Effector CD8-positive, alpha-beta T cell (primary cell): ENCODE data around the gene GAS2.

ENCODE experiments used
- DNase-seq: peaks from one replicate; lab custom pipeline; 2025; lab: John Stamatoyannopoulos, UW

Gene GAS2

GRCh38 chr11:22728600-22729389 is 62.4 kb downstream of the GAS2 start:
- no peak for DNase-seq

DNA sequence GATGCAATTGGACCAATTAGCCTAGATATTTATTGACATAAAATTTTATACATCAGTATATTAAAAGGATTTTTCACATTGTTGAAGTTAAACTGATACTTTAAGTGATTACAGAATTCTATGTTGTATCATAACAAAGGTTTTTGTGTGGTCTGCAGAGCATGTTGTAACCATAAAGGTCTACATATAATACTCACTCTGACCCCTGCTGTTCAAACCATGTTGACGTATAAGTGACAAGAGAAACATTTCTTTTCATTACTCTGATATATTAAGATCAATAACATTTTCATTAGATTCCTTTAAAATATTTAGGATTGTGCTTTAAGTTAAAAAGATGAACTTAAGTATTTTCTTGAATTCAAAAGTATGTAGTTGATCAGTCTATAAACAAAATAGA is 63.9 kb downstream of the GAS2 start:
- no peak for DNase-seq

- DNase-seq = no peak
Observed at GRCh38 chr11:22732588-22732987, 66.2 kb downstream of the GAS2 start.

DNA sequence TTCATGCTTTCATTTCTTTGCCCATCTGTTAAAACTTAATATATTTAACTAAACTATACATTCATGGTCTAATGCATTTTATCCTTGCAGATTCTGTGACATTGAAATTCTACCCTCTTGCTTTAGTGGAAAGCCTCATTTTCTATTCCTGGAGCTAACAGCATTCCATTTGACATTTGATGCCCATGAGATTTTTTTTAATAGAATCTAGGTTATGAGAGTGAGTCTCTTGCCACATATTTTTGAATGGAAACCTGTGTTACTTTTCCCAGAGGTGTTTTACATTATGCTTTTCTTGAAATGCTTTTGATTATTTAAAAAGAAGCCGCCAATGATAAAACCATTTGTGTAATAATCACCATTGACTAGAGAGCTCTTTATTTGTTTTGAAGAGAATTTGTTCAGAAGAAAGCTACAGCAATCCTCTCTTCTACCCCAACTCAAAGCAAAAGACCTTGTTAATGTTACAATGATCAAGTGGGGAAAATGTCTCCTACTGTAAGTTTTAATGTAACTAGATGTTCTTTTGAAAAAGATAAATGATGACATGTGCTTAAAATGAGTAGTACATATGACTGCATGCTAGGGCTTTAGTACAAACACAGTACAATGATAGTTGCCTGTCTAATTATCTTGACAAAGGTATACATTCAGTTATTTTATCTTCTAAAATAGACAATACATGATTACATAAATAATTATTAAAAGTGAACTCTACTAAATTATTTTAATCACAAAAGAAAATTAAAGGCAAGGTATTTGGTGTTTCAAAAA is 67.3 kb downstream of the GAS2 start:
- DNase-seq = no peak

- no peak for DNase-seq
Observed at GRCh38 chr11:22734628-22735345, 68.4 kb downstream of the GAS2 start.

GRCh38 chr11:22742157-22742613 is 75.8 kb downstream of the GAS2 start:
- no peak for DNase-seq

DNA sequence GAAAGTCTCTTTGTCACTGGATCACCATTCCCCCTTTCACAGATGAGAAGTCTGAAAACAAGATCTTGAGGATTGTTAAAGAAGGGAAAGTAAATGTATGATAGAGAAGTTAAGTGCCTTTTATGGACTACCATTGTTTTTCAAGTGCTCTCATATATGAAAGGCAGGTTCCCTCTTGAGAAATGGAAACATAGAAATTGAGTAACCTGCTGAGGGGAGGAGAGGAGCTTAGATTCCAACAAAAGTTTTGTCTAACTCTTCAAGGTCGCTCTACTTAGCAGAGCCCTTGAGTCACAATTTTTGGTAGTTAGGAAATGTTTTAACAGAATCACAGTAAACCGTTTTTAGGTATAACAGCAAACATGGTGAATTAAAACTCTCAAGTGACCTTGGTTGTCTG is 83.1 kb downstream of the GAS2 start:
- DNase-seq = no peak

DNA sequence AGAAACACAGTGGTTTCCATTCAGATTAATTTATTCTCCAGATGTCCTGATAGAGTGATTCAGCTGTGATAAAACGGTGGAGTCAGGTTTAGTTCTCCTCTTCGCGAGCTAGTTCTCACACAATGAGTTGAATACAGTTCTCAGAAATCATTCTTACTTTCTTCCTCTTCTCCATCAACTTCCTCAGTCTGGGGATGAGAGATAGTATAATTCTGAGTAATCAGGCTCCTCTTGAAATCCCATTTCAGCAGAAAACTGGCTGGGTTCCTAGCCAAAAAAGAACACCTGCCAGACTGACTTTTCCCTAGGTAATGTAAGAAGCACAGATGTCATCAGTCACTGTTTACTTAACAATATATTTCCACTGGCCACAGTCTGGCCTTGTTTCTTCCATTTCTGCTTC is 86.5 kb downstream of the GAS2 start:
- no peak for DNase-seq

GRCh38 chr11:22753416-22753815 is 87.0 kb downstream of the GAS2 start:
- DNase-seq = no peak

- no peak for DNase-seq
Observed at GRCh38 chr11:22761066-22761465, 94.7 kb downstream of the GAS2 start.

- no peak for DNase-seq
Observed at GRCh38 chr11:22763166-22763565, 96.8 kb downstream of the GAS2 start.

DNA sequence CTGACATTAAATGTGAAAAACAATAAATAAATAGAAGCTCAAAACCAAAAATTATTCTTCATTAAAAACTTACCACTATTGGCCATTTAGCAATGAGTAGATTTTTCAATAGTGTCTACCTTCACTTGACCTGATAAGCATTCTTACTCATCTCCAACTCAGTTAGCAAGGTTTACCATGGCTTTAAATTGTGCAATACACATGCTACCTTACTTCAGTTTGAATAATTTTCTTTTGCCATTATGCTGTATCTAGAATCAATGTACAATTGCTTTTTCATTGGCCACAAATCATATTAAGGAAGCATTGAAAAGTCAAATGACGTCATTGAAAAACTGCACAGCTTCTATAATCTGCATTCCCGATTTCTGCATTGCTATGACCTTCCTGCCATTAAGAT is 98.3 kb downstream of the GAS2 start:
- no peak for DNase-seq

GRCh38 chr11:22768281-22768680 is 101.9 kb downstream of the GAS2 start:
- DNase-seq = no peak

- no peak for DNase-seq
Observed at GRCh38 chr11:22769081-22769480, 102.7 kb downstream of the GAS2 start.

GRCh38 chr11:22774716-22775115 is 108.3 kb downstream of the GAS2 start:
- no peak for DNase-seq

DNA sequence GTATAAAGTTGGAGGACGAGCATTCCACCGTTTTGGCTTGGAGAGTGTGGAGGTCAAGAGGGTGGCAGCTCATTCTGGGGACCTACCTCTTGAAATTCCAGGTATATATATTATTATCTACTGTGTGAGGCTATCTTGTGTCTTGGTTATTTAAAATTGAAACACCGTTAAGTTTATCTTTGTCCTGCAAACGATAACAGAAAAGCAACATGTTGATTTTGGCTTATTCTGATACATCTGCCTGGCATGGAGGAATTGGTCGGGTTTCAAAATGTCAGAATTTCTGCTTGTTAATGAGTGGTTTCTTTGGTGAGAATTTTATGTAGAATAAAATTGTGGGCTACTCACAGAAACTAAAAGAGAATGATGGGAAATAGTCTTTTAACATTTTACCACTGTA is 108.8 kb downstream of the GAS2 start:
- no peak for DNase-seq

DNA sequence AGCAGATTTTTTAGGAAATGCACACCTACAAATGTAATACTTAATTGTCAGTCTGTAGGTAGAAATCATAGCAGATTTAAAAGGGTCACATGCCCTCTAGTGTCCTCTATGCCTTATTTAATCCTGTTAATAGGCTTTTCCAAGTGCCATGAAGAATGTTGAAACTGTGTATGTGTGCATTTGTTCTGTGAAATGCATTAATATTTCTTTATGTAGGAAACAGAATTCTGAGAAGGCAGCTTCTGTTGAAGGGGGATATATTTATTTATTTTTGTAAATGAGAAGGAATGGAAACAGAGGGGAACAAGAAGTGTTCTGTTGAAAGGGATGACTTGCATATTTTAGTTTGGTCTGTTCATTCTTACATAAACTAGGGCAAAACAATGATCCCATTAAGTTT is 112.2 kb downstream of the GAS2 start:
- DNase-seq = no peak

GRCh38 chr11:22779850-22780249 is 113.4 kb downstream of the GAS2 start:
- DNase-seq = no peak

GRCh38 chr11:22780952-22781593 is 114.7 kb downstream of the GAS2 start:
- DNase-seq = no peak

DNA sequence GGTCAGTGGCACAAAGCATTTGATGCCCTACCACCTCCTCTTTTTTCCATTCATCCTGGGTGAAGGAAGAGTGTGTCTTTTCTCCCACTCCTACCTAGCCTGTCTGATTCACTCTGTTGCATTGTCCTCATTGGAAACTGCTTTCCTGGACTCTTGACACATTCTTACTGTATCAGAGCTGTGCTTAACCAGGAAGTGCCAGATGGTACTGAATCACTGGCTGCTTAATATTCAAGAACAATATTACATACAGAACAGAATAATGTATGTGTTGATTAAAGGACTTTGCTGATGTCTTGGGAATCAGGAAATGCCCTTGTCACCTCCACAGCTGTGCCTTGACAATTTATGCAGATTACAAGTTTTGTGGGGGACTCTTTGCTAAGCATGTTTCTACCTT is 118.8 kb downstream of the GAS2 start:
- no peak for DNase-seq

DNA sequence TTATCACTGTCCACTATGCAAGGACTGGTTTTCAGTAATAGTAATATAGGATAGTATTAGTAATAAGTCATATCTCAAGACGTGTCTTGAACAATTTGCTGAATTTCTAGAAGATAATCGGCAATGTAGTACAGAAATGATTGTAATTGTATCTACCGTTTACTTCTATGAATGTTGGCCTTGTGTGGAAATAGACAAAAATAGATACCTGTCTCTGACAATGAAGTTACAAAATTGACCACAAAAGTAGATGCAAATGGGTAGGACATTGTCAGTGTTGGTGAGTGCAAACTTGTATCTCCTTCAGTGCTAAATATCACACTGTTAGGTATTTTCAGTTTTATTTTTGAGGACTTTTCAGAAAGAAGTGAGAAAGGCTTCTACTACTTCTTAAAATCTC is 120.1 kb downstream of the GAS2 start:
- DNase-seq = no peak

DNA sequence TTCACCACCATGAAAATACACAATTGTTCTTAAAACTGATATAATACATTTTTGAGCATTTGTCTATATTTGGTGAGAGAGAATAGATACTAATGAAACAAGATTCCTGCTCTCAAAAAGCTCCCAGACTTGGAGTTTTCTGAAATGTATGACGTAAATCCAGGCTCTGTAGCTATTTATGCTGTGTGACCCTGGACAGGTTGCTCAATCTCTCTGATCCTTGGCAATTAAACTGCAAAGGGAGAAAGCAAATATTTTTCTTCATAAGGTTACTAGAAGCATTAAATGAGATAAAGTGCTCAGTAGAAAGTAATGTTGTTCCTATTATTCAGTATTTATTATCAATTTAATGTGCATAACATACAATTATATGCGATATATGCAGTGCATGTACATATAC is 120.6 kb downstream of the GAS2 start:
- DNase-seq = no peak
